Natural killer cell (primary cell): ENCODE results near the gene IKZF3. TPM values are rescaled to one million over a fixed set of nuclear protein-coding genes. Genes with fewer than 3 reads are reported as not detected.

Experiments
- ATAC-seq, 3 donors: fragments of 150-1000 bp in 2 of 3; fragments of 200-7000 bp in 1 of 3; cut with Tn5 transposase; 1 replicate in 1 of 3; 2 replicates in 2 of 3; pipeline ENCODE4 v1.10.0; 2021; ENCODE audit warnings: mild to moderate bottlenecking in 2 of 3, moderate library complexity in 2 of 3
- DNase-seq, 2 donors: peaks; one replicate each; pipeline versions ENCODE4 v3.0.0 to v3.0.0-alpha.2; 2013 to 2021; ENCODE audit warnings: mixed read lengths in 1 of 2
- H3K27ac ChIP-seq: one replicate; pipeline ENCODE4 v1.5.1; 2013; ENCODE audit warnings: mild to moderate bottlenecking, low read length
- H3K27me3 ChIP-seq: one replicate; pipeline ENCODE4 v1.6.1; 2013; ENCODE audit warnings: low read length; ENCODE audit not compliant: control insufficient read depth, insufficient read depth
- H3K36me3 ChIP-seq: one replicate; pipeline ENCODE4 v1.6.1; 2013; ENCODE audit warnings: low read length; ENCODE audit not compliant: control insufficient read depth, insufficient read depth
- H3K4me1 ChIP-seq: one replicate; pipeline ENCODE4 v1.6.1; 2013; ENCODE audit warnings: low read length; ENCODE audit not compliant: control insufficient read depth, insufficient read depth
- H3K4me3 ChIP-seq: one replicate; pipeline ENCODE4 v1.5.1; 2013; ENCODE audit warnings: low read length
- H3K9me3 ChIP-seq: one replicate; pipeline ENCODE4 v1.6.1; 2013; ENCODE audit warnings: low read length; ENCODE audit not compliant: control insufficient read depth, insufficient read depth
- H3K27ac Mint-ChIP-seq, 2 donors: one replicate each; pipeline ENCODE4 v1.8.0; 2022; ENCODE audit warnings: mild to moderate bottlenecking in 2 of 2, mixed read lengths in 2 of 2, moderate library complexity in 1 of 2
- H3K27me3 Mint-ChIP-seq, 2 donors: one replicate each; pipeline ENCODE4 v1.8.0; 2022; ENCODE audit warnings: low read depth in 2 of 2, mixed read lengths in 2 of 2
- H3K36me3 Mint-ChIP-seq: one replicate; pipeline ENCODE4 v1.8.0; 2022; ENCODE audit warnings: mixed read lengths
- H3K4me1 Mint-ChIP-seq, 2 donors: one replicate each; pipeline ENCODE4 v1.8.0; 2022; ENCODE audit warnings: mixed read lengths in 2 of 2
- H3K4me3 Mint-ChIP-seq: one replicate; pipeline ENCODE4 v1.8.0; 2022; ENCODE audit warnings: mild to moderate bottlenecking, moderate library complexity, mixed read lengths
- H3K9me3 Mint-ChIP-seq, 2 donors: one replicate each; pipeline ENCODE4 v1.8.0; 2022; ENCODE audit warnings: mixed read lengths in 2 of 2
- WGBS: methylation state at CpG from one replicate; pipeline ENCODE4 v1.1.7; 2013; ENCODE audit warnings: missing lambda C conversion rate; ENCODE audit not compliant: insufficient coverage; 5-methylcytosine and 5-hydroxymethylcytosine counted together
- intact Hi-C: fragments of 100-400 bp; cut with micrococcal nuclease; formaldehyde crosslinking; loops from one replicate; pipeline ENCODE4 v1.14.2; 2022
- total RNA-seq, 4 donors: library from RNA; stranded (reverse); fragments of 120-200 nt in 1 of 4; gene quantifications; one replicate each; pipeline versions ENCODE4 v1.2.3 to v1.2.4, GENCODE V29; 2013 to 2022
- TF ChIP-seq, protein P1 (sequence below): fragments of 200-600 bp; IDR thresholded peaks from one replicate; pipeline ENCODE4 v1.8.0; 2022; ENCODE audit warnings: antibody characterized with exemption

Gene IKZF3
- total RNA-seq, 3 donors from 2014 or later (not counting 1 experiment from before 2014, with no cell fraction given): 134 to 162 (median 139) TPM

DNA sequence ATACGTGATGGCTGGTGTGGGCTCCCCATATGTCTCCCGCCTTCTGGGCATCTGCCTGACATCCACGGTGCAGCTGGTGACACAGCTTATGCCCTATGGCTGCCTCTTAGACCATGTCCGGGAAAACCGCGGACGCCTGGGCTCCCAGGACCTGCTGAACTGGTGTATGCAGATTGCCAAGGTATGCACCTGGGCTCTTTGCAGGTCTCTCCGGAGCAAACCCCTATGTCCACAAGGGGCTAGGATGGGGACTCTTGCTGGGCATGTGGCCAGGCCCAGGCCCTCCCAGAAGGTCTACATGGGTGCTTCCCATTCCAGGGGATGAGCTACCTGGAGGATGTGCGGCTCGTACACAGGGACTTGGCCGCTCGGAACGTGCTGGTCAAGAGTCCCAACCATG, 139.4 kb downstream of the IKZF3 start:
- WGBS: 97% methylated on average over 13 of the region's 13 CpGs
- H3K27ac Mint-ChIP-seq: no peak overlapping the region
- intact Hi-C loops: no loop called here

DNA sequence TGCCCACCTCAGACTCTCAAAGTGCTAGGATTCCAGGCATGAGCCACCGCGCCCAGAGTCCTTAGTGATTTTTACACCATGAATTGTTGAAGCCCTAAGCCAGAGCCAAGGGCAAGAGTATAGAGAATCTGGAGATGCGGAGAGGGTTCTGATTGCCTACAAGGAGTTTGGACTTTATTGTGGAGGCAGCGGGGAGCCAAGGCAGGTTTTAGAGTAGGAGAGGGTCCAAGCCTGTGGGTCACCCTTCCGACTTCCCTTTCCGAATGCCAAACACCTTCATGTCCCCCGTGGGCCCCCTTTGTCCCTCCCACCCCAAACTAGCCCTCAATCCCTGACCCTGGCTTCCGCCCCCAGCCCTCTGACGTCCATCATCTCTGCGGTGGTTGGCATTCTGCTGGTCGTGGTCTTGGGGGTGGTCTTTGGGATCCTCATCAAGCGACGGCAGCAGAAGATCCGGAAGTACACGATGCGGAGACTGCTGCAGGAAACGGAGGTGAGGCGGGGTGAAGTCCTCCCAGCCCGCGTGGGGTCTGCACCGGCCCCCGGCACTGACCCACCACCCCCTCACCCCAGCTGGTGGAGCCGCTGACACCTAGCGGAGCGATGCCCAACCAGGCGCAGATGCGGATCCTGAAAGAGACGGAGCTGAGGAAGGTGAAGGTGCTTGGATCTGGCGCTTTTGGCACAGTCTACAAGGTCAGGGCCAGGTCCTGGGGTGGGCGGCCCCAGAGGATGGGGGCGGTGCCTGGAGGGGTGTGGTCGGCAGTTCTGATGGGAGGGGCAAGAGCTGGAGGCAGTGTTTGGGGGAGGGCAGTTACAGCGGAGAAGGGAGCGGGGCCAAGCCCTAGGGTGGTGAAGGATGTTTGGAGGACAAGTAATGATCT, 140.9 kb downstream of the IKZF3 start:
- Histone ChIP-seq H3K4me3 (no peak overlapping the region), H3K4me1 (no peaks in the 10 kb centered on the region), H3K27ac (no peak overlapping the region), H3K27me3 (no peaks in the 10 kb centered on the region), H3K9me3 (no peaks in the 10 kb centered on the region), H3K36me3 (peaks cover 27% of the 10 kb centered on the region)
- H3K27me3 Mint-ChIP-seq: no peaks in the 10 kb centered on the region
- 93% methylated on average over 30 of the region's 34 CpGs for WGBS
- H3K4me3 Mint-ChIP-seq: no peak overlapping the region
- no peaks in the 10 kb centered on the region for H3K9me3 Mint-ChIP-seq
- H3K4me1 Mint-ChIP-seq: peaks cover 5 to 27% of the 10 kb centered on the region in 2 donors
- TF ChIP-seq, protein P1, sequence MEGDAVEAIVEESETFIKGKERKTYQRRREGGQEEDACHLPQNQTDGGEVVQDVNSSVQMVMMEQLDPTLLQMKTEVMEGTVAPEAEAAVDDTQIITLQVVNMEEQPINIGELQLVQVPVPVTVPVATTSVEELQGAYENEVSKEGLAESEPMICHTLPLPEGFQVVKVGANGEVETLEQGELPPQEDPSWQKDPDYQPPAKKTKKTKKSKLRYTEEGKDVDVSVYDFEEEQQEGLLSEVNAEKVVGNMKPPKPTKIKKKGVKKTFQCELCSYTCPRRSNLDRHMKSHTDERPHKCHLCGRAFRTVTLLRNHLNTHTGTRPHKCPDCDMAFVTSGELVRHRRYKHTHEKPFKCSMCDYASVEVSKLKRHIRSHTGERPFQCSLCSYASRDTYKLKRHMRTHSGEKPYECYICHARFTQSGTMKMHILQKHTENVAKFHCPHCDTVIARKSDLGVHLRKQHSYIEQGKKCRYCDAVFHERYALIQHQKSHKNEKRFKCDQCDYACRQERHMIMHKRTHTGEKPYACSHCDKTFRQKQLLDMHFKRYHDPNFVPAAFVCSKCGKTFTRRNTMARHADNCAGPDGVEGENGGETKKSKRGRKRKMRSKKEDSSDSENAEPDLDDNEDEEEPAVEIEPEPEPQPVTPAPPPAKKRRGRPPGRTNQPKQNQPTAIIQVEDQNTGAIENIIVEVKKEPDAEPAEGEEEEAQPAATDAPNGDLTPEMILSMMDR: no peak
- H3K27ac Mint-ChIP-seq: peak overlapping the region in 1 of 2 donors; percentile 38
- DNase-seq (no peak), ATAC-seq (peak in 1 of 3 donors; percentile 21)
- intact Hi-C loops: no loop called here
- H3K36me3 Mint-ChIP-seq: no peaks in the 10 kb centered on the region

More for the DNA sequence above, 139.4 kb downstream of the IKZF3 start:
- Histone ChIP-seq H3K9me3 (no peaks in the 10 kb centered on the region), H3K27ac (no peak overlapping the region), H3K4me3 (no peak overlapping the region), H3K27me3 (no peaks in the 10 kb centered on the region), H3K4me1 (peaks cover 12% of the 10 kb centered on the region), H3K36me3 (peaks cover 36% of the 10 kb centered on the region)
- Mint-ChIP-seq H3K4me1 (peaks cover 15 to 37% of the 10 kb centered on the region in 2 donors), H3K4me3 (no peak overlapping the region), H3K9me3 (no peaks in the 10 kb centered on the region), H3K27me3 (no peaks in the 10 kb centered on the region), H3K36me3 (no peaks in the 10 kb centered on the region)
- ATAC-seq (no peak), DNase-seq (no peak)
- TF ChIP-seq, protein P1: no peak

DNA sequence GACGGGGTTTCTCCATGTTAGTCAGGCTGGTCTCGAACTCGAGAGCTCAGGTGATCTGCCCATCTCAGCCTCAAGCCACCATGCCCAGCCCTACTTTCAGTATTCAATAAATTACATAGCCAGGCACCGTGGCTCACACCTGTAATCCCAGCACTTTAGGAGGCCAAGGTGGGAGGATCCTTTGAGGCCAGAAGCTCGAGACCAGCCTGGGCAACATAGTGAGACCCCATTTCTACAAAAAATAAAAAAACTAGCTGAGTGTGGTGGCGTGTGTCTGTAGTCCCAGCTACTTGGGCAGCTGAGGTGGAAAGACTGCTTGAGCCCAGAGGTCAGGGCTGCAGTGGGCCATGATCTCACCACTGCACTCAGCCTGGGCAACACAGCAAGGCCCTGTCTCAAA, 142.0 kb downstream of the IKZF3 start:
- H3K4me3 ChIP-seq: no peak overlapping the region
- Mint-ChIP-seq H3K4me3 (no peak overlapping the region), H3K9me3 (no peaks in the 10 kb centered on the region), H3K36me3 (no peaks in the 10 kb centered on the region), H3K27ac (no peak overlapping the region), H3K4me1 (peaks cover 4 to 20% of the 10 kb centered on the region in 2 donors), H3K27me3 (no peaks in the 10 kb centered on the region)
- no peaks in the 10 kb centered on the region for H3K4me1 ChIP-seq
- 94% methylated on average over 6 of the region's 6 CpGs for WGBS
- no peaks in the 10 kb centered on the region for H3K9me3 ChIP-seq
- no peak overlapping the region for H3K27ac ChIP-seq
- TF ChIP-seq, protein P1: no peak
- DNase-seq: no peak
- no peak for ATAC-seq
- no peaks in the 10 kb centered on the region for H3K27me3 ChIP-seq
- intact Hi-C loops: no loop called here
- peaks cover 17% of the 10 kb centered on the region for H3K36me3 ChIP-seq
